ENCODE data around the gene EPSTI1.

- TF ChIP-seq, protein P1, sequence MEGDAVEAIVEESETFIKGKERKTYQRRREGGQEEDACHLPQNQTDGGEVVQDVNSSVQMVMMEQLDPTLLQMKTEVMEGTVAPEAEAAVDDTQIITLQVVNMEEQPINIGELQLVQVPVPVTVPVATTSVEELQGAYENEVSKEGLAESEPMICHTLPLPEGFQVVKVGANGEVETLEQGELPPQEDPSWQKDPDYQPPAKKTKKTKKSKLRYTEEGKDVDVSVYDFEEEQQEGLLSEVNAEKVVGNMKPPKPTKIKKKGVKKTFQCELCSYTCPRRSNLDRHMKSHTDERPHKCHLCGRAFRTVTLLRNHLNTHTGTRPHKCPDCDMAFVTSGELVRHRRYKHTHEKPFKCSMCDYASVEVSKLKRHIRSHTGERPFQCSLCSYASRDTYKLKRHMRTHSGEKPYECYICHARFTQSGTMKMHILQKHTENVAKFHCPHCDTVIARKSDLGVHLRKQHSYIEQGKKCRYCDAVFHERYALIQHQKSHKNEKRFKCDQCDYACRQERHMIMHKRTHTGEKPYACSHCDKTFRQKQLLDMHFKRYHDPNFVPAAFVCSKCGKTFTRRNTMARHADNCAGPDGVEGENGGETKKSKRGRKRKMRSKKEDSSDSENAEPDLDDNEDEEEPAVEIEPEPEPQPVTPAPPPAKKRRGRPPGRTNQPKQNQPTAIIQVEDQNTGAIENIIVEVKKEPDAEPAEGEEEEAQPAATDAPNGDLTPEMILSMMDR (IDR thresholded peaks at IDR 0.05): no peak
- TF ChIP-seq POLR2AphosphoS5 (IDR thresholded peaks at IDR 0.05; ENCODE audit: low read depth, low read length): no peak
Measured at GRCh38 chr13:42852136-42852535, 139.9 kb downstream of the EPSTI1 start.
